Measurements from ENCODE around the gene SLC15A3.
A peak's percentile ranks its signal among the peaks of the same experiment; 100 is the strongest.

The SLC15A3 gene

DNA sequence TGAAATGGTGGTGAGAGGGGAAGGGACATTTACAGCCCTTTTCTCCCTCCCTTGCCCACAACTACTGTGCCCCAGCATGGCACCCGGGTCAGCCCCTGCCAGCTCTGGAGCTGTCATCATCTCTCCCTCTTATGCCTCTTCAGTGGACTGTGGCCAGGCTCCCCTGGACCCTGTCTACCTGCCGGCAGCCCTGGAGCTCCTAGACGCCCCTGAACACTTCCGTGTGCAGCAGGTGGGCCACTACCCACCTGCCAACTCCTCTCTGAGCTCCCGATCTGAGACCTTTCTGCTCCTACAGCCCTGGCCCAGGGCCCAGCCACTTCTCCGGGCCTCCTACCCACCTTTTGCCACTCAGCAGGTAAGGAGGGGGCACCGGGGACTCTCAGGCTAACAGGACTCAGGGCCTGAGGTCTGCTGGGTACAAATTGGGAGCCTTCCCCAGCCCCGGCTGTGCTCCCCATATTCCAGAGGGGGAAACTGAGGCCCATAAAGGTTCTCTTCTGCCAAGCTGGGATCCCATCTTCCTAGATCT is 24.8 kb downstream of the SLC15A3 start:
- H3K27ac ChIP-seq (ENCODE audit: low read depth, low read length) = no peak overlapping the region
- H3K79me2 ChIP-seq (ENCODE audit: control insufficient read depth, low read length) = no peaks in the 10 kb centered on the region
- no peaks in the 10 kb centered on the region for H3K9me2 ChIP-seq (replicated peaks; ENCODE audit: control insufficient read depth, low read length)
- TF ChIP-seq, protein P1, sequence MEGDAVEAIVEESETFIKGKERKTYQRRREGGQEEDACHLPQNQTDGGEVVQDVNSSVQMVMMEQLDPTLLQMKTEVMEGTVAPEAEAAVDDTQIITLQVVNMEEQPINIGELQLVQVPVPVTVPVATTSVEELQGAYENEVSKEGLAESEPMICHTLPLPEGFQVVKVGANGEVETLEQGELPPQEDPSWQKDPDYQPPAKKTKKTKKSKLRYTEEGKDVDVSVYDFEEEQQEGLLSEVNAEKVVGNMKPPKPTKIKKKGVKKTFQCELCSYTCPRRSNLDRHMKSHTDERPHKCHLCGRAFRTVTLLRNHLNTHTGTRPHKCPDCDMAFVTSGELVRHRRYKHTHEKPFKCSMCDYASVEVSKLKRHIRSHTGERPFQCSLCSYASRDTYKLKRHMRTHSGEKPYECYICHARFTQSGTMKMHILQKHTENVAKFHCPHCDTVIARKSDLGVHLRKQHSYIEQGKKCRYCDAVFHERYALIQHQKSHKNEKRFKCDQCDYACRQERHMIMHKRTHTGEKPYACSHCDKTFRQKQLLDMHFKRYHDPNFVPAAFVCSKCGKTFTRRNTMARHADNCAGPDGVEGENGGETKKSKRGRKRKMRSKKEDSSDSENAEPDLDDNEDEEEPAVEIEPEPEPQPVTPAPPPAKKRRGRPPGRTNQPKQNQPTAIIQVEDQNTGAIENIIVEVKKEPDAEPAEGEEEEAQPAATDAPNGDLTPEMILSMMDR (IDR thresholded peaks at IDR 0.05; ENCODE audit: low read depth, low read length, poor library complexity, severe bottlenecking) = no peak
- TF ChIP-seq EZH2phosphoT487 (IDR thresholded peaks at IDR 0.05; ENCODE audit: borderline replicate concordance, low read length) = no peak
- H3K4me3 ChIP-seq (ENCODE audit: low read length) = no peak overlapping the region
- H3F3A ChIP-seq (ENCODE audit: control insufficient read depth, insufficient read depth) = peaks cover 13% of the 10 kb centered on the region
- peaks cover 15% of the 10 kb centered on the region for H3K36me3 ChIP-seq (ENCODE audit: control insufficient read depth, low read length)
- no peak overlapping the region for H3K4me2 ChIP-seq (ENCODE audit: low read length)
- no peaks in the 10 kb centered on the region for H3K9me3 ChIP-seq (ENCODE audit: control insufficient read depth, insufficient read depth, low read length)
- peaks cover 39% of the 10 kb centered on the region for H3K4me1 ChIP-seq (ENCODE audit: control insufficient read depth, low read length)
- H4K20me1 ChIP-seq (ENCODE audit: control insufficient read depth, insufficient read depth, low read depth, low read length) = no peaks in the 10 kb centered on the region
- peaks cover 7% of the 10 kb centered on the region for H3K27me3 ChIP-seq (ENCODE audit: control insufficient read depth, low read length)

DNA sequence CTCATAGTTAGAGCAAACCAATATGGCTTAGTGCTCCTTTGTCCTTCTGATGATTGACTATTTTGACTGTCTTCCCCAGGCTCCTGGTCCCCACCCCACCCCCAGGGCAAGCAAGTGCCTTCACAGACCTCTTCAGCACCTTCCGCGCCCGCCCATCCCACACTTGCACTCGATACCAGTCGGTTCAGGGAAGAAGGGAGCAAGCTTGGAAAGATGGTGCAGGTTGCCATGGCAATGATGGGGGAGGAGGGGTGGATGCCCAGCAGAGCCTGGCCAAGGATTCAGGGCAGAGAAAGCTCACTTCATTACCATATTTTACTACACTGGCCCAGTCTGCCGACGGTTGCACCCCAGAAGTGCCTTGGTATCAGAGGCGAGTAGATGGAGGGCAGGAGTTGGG is 25.5 kb downstream of the SLC15A3 start:
- peaks cover 21% of the 10 kb centered on the region for H3K36me3 ChIP-seq (ENCODE audit: control insufficient read depth, low read length)
- H3F3A ChIP-seq (ENCODE audit: control insufficient read depth, insufficient read depth) = peaks cover 10% of the 10 kb centered on the region
- TF ChIP-seq, protein P1 (IDR thresholded peaks at IDR 0.05; ENCODE audit: low read depth, low read length, poor library complexity, severe bottlenecking) = no peak
- no peak for TF ChIP-seq EZH2phosphoT487 (IDR thresholded peaks at IDR 0.05; ENCODE audit: borderline replicate concordance, low read length)
- H3K9me2 ChIP-seq (replicated peaks; ENCODE audit: control insufficient read depth, low read length) = no peaks in the 10 kb centered on the region
- H3K4me2 ChIP-seq (ENCODE audit: low read length) = no peak overlapping the region
- no peaks in the 10 kb centered on the region for H3K79me2 ChIP-seq (ENCODE audit: control insufficient read depth, low read length)
- no peak overlapping the region for H3K27ac ChIP-seq (ENCODE audit: low read depth, low read length)
- H3K4me3 ChIP-seq (ENCODE audit: low read length) = no peak overlapping the region
- peaks cover 7% of the 10 kb centered on the region for H3K27me3 ChIP-seq (ENCODE audit: control insufficient read depth, low read length)
- H4K20me1 ChIP-seq (ENCODE audit: control insufficient read depth, insufficient read depth, low read depth, low read length) = no peaks in the 10 kb centered on the region
- no peaks in the 10 kb centered on the region for H3K9me3 ChIP-seq (ENCODE audit: control insufficient read depth, insufficient read depth, low read length)
- H3K4me1 ChIP-seq (ENCODE audit: control insufficient read depth, low read length) = peaks cover 33% of the 10 kb centered on the region

DNA sequence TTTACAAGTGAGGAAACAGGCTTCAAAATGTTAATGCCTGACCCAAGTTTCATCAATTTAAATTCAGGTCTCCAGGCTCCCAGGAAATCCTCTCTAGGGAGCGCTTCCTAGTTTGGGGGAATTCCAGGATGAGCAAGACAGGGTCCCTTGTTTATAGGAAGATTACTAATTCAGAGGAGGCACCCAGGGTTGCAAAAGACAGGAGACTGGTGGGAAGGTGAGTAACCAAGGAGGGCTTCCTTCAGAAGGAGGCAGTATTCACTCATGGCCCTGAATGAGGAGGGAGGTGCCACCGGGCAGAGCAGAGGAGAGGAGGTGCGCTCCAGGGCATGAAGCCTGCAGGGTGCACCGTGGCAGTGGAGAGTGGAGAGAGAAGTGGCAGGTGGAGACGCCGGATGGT is 26.1 kb downstream of the SLC15A3 start:
- Histone ChIP-seq H3K4me2 (ENCODE audit: low read length) (peak overlapping the region; percentile 82), H3K79me2 (ENCODE audit: control insufficient read depth, low read length) (no peaks in the 10 kb centered on the region), H3K4me3 (ENCODE audit: low read length) (no peak overlapping the region; the same call in 1 of the 2 replicates), H3K27me3 (ENCODE audit: control insufficient read depth, low read length) (peaks cover 7% of the 10 kb centered on the region), H3F3A (ENCODE audit: control insufficient read depth, insufficient read depth) (peaks cover 5% of the 10 kb centered on the region), H3K9me2 (replicated peaks; ENCODE audit: control insufficient read depth, low read length) (no peaks in the 10 kb centered on the region), H3K27ac (ENCODE audit: low read depth, low read length) (no peak overlapping the region), H3K36me3 (ENCODE audit: control insufficient read depth, low read length) (peaks cover 23% of the 10 kb centered on the region), H4K20me1 (ENCODE audit: control insufficient read depth, insufficient read depth, low read depth, low read length) (no peaks in the 10 kb centered on the region), H3K9me3 (ENCODE audit: control insufficient read depth, insufficient read depth, low read length) (no peaks in the 10 kb centered on the region), H3K4me1 (ENCODE audit: control insufficient read depth, low read length) (peaks cover 26% of the 10 kb centered on the region)
- TF ChIP-seq, protein P1 (IDR thresholded peaks at IDR 0.05; ENCODE audit: low read depth, low read length, poor library complexity, severe bottlenecking) = no peak
- TF ChIP-seq EZH2phosphoT487 (IDR thresholded peaks at IDR 0.05; ENCODE audit: borderline replicate concordance, low read length) = no peak

Measured in DOHH2 (cell line).